ENCODE results near the gene ANKRD36B.
"Not testable (repeated sequence)": the region's sequence is repeated elsewhere in the genome, so short reads cannot be mapped to it uniquely, and the experiment has no call there.

ANKRD36B gene

DNA sequence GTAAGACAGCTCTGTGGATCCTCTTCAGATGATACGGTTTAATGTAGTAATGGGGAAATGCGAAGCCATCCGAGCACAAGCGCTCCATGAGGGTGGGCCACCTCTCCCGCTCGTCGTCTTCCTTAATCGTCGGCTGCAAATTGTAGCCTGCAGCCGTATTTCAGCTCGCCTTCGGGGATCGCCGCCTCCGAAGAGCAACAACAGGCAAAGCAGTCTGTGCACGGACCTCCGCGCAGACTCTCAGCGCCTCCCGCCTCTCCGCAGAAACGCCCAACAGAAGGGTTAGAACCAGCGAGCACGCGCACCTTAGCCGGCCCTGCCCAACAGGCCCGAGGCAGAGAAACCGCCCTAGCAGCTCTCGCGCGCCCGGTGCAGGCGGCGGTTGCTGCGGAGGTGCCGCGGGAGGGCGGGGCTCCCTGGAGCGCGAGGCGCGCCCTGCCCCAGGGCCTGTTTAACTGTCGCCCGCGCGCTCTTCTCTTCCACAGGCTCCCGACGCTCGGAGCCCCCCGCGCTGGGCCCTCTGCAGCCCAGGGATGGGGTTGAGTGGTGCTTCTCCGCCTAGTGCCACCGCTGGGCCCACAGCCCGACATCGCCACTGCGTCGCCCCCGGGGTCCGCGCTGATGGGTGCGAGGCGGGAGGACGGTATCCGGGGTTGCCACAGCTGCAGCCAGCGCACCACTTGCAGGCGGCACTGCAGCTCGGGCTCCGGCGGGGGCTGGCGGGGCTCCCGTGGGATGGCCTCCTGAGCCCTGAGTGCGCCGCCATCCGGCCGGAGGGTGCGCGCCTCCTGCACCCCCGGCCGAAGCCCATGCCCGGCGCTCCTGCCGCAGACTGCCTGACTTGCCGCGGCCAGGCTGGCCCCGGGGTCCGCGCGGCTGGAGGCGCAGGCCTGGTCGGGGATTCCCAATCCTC, at the start of gene ANKRD36B:
ANKRD36B (minus strand) TSS at position 280 of the 913 bp plus-strand sequence; CDS start at position 88, 192 bp downstream.
- FAIRE-seq = not testable (repeated sequence)

DNA sequence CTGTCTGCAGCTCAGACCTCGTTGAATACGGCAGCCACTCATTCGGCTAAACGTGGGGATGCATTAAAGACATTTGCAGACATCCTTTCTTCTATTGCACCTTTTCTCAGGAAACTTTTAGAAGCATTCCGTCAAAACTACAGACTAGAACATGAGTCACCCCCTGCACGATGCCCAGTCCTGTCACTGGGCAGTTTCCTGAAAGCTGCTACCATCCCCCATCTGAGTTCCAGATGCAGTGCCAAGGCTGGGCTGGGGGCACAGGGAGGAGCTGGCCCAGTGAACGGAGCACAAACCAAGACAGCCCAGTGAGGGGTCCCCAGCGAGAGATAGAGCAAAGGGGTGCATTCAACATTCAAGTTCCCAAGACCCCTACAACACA, 36.4 kb upstream of the ANKRD36B start:
- FAIRE-seq = not testable (repeated sequence)

DNA sequence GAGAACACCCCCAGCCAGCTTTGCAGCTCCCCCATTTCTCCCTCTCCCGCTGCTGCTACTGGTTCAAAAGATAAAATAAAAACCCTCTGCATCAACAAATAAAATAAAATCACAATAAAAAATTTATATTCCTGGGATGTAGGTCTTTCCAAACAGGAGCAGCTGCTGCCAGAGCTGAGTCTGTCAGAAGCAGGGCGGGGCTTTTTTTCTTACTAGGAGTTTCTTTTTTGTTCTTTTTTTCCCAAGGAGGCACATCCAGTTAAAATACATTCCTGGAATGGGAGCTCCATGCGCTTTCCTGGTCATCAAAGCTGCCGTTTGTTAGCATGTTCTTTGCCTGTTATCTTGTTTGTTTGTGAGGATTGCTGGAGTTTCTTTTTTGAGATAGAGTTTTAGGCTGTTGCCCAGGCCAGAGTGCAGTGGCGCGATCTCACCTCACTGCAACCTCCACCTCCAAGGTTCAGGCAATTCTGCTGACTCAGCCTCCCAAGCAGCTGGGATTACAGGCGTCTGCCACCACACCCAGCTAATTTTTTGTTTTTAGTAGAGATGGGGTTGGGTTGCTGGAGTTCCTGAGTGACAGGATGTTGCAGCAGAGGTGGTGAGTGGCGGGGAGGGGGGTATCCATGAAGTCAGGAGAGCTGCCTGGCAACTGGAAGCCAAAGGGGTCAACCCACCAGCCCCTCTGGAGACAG, 35.8 kb upstream of the ANKRD36B start:
- FAIRE-seq = peak; percentile 74

DNA sequence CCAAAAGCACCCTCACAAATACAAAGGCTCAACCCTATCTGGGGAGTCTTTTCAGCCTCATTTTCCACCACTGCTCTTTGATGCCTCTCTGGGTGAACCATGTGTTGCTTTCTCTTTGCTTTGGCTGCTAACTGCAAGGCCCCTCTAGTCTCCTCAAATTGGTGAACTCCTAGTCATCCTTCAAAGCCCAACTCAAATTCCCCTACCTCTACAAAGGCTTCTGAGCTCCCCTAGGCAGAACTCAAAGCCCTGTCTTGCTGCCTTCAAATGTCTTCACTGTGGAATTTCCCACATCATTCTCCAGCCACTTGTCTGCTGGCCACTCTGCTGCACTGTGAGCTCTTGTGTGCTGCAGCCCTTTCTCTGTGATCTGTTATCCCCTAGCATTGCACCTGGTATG, 33.3 kb upstream of the ANKRD36B start:
- FAIRE-seq = not testable (repeated sequence)

DNA sequence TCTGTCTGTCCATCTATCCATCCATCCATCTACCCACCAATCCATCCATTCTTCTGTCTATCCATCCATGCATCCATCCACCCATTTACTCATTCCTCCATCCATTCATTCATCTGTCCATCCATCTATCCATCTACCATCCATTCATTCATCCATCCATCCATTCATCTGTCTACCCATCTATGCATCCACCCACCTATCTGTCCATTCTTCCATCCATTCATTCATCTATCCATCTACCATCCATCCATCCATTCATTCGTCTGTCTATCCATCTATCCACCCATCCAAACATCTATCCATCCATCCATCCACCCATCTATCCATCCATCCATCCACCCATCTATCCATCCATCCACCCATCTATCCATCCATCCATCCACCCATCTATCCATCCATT, 30.8 kb upstream of the ANKRD36B start:
- FAIRE-seq = not testable (repeated sequence)

DNA sequence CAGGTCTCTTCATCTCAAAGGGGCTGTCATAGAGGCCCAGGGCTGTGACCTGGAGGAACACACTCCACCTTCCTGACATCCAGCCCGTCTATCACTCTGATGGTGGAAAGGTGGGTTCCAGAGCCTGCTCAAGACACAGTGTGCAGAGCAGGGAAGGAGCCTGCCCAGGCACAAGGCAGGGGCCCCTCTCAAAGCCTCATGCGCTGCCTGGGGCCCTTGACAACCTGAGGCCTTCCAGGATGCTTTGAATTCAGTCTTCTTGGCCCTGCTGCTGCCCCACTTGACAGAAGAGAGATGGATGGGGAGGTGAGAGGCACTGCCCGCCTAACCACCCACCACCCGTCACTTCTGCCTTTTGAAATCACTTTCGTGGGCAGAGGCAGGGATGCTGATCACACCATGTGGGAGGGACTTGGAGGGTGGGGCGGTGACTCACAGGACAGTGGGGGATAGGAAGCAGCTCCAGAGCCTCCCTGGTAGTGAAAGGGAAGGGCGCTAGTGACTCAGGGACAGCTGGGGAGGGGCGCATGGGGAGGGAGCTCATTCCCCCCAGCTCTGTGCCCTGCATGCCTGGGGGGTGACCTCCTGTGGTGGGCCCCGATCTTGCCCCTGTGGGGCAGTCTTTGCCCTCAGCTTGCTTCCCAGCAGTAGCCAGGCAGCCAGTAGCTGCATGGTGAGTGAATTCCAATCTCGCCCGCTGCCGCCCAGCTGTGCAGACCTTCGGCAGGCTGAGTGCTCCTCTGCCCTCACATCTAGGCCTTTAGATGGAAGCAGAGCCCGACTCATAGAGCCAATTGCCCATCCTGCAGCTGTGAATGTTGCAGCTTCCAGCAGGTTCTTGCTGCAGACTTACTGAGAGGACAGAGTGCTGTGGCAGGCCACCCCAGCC, 29.5 kb upstream of the ANKRD36B start:
- not testable (repeated sequence) for FAIRE-seq

DNA sequence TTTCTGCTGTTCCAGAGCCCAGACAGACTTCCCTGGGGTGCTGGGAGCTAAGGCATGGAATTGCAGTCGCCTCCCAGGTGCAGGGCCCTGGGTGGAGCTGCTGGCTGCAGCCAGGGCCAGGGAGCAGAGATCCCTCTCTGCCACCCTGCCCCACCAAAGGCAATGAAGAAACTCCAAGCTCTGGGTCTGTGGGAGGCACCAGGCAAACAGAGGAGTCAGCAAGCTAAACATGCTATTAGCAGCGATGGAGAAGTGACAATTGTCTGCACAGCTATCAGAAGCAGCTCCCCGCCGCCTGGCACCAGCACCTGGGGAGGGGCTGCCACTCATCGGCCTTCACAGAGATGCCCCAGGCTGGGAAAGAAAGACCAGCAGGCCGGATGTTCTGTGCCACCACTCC, 28.2 kb upstream of the ANKRD36B start:
- no peak for FAIRE-seq

DNA sequence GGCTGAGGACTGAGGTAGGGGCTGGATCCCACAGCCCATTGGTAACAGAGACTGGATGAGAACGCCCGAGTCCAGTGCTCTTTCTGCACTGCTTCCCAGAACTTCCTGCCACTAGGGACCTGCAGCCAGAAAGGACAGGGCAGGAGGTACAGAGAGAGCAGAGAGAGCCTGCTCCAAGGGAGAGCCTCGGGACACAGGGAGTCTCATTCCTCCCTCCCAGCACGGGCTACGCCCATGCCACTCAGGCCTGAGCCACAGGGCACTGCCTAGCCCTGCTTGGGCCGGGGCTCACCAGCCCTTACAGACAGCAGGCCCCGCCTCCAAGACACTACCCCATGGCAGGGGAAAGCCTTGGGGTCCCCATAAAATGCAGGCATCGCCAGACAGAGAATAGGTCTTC, 26.1 kb upstream of the ANKRD36B start:
- FAIRE-seq = not testable (repeated sequence)

DNA sequence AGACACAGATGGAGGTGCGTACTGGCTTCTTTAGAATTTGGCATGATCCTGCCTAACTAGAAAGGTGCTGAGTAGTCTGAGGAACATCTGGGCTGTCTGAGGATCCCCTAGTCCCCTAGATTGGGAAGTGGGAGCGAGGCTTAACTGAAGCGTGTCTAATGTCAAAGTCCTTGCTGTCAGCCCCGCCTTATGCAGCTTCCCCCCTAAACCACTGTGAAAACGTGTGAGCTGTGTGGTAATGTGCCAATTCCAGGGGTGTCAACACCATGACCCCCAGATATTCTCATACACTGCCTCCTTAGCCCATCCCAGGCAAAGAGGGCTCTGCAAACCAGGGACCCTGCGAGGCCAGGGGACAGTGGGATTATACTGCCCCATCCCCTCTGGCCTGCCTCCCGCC, 22.2 kb upstream of the ANKRD36B start:
- not testable (repeated sequence) for FAIRE-seq

DNA sequence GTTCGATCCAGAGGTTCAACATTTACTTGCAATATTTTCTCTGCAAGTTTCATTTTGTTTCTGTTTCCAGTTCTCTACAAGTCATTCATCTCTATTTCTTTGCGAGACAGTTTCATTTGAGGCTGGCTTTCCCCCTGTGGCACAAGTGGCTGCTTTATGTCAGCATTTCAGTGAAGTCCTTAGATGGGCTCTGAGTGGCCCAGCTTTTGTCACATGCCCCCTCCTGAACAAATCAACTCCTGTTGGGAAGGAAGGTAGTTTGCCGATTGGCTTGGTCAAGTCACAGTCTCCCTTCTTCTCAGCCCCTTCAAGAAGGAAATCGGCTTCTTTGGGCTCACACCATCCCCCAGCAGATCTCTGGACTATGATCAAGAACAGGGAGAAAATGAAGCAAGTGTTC, 19.1 kb upstream of the ANKRD36B start:
- not testable (repeated sequence) for FAIRE-seq

DNA sequence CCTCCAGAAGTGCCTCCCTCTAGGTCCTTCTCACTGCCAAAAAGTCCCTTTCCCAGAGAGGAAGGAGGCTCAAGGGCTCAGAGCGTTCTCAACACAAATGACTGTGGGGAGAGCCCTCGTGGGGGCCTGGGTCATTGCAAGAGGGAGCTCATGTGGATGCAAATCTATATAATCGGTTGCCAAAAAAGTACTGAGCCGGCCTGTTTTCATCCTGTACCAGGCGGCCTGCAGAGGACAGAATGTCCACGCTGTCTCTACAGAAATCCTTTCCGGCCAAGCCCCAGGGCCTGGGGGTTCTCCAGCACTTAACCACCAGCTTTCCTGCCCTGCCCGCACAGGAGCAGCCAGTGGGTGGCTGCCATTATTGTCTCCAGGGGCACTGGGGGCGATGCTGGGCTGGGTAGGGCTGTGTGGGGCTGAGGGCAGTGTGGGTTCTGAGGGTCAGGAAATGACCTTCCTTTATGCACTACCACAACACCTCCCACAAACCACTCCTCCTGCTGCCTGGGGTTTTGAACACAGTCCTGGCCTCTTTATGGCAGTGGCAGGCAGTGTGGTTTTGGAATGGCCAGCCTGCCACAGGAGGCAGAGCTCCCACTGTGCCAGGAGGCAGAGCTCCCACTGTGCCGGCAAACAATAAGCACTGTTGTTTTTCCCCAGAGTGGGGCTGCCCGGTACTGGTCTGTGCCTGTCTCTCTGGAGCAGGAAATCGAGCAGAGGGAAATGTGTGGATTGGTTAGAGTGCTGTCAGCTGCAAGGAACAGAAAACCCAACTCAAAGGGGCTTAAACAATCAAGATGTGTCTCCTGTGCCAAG, 16.1 kb upstream of the ANKRD36B start:
- not testable (repeated sequence) for FAIRE-seq

DNA sequence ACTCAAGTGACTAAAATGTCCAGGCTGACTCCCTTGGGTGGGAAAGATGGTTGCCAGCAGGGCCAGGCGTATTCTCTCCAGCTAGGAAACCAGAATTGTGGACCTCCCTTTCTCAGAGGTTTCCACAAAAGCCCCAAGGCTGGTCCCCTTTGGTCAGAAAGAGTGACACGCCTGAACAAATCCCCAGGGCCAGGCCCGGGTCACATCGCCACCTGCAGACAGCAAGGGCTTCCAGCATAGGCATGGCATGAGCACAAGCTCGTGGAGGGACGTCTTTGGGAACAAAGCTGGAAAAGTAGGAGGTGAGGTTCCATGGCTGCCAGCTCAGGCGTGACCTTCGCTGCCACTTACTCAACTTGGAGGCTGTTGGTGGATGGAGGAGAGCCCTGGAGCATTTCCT, 15.4 kb upstream of the ANKRD36B start:
- FAIRE-seq = not testable (repeated sequence)

DNA sequence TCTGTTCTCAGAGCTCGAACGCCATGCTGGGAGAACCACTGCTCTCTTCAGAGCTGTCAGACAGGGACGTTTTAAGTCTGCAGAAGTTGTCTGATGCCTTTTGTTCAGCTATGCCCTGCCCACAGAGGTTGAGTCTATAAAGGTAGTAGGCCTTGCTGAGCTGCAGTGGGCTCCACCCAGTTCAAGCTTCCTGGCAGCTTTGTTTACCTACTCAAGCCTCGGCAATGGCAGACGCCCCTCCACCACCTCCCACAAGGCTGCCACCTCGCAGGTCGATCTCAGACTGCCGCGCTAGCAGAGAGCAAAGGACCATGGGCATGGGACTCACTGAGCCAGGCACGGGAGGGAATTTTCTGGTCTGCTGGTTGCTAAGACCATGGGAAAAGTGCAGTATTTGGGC, 11.9 kb upstream of the ANKRD36B start:
- FAIRE-seq = not testable (repeated sequence)

DNA sequence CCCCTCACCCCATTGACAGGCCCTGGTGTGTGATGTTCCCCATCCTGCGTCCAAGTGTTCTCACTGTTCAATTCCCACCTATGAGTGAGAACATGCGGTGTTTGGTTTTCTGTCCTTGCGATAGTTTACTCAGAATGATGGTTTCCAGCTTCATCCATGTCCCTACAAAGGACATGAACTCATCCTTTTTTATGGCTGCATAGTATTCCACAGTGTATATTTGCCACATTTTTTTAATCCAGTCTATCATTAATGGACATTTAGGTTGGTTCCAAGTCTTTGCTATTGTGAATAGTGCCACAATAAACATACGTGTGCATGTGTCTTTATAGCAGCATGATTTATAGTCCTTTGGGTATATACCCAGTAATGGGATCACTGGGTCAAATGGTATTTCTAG, 6.5 kb upstream of the ANKRD36B start:
- not testable (repeated sequence) for FAIRE-seq

DNA sequence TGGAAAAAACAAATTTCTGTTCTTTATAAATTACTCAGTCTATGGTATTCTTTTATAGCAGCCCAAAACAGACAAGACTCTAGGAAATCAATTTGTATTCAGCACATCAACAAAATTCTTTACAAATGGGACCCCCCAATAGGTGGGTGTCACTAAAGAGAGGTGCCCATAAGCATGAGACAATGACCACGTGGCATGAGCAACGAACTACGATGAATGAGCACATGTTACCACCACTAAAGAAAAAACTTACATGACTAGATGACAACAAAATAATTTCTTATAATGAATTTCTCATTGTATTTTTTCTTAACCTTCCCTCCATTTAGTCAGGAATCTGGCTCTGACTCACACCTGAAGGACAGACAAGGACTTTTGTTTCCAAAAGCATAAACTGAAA, 3.8 kb upstream of the ANKRD36B start:
- not testable (repeated sequence) for FAIRE-seq

DNA sequence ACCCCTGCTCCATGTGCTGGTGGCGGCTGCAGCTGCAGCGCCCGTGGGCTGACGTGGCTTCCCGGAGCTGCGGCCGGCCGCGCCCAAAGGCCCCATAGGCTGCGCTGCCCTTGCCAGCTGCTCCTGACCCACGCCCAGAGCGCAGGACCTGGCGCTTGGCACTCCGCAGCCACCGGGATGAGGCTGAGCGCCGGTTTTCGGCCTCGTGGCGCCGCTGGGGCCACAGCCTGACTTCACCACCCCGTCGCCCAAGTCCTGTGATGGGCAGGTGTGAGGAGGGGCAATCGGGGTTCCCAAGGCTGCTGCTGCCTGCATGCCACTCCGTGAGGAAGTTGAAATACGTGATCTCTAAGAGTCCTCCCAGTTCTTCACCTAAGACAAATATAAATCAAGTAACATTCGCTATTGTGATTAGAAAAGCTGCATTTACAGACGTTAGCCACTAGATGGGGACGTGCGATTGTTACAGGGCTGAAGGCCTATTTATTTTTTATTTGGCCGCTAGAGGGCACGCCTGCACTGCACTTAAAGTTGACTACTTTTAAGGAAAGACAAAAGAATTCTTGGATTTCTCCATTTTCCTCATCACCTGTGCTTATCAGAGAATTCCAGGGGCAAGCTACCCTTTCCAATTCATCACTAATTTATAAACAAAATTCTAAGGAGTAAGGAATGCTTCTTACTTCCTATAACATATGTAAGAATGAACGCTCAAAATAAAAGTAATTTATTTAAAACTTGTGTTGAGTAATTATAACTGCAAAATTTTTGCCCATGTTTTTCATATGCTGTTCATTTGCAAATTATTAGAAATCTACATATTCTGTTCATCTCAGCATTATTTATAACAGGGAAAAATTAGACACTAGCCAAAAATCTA, 1.1 kb upstream of the ANKRD36B start:
- peak; percentile 85 for FAIRE-seq

DNA sequence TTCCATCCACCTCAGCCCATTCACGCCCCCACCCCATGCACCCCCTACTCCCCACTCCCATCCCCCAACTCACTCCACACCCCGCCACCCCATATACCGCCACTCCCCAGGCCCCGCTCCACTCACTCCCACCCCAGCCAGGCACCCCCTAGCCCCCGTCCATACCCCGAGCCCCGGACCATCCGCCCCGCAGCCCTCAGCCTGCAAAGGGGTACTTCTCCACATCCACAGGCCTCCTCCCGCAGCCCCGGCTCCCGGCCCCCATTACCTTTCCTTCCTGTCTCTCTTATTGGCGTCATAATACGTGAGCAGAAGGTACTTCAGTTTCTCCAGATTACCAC, 450 bp downstream of the ANKRD36B start:
- not testable (repeated sequence) for FAIRE-seq

DNA sequence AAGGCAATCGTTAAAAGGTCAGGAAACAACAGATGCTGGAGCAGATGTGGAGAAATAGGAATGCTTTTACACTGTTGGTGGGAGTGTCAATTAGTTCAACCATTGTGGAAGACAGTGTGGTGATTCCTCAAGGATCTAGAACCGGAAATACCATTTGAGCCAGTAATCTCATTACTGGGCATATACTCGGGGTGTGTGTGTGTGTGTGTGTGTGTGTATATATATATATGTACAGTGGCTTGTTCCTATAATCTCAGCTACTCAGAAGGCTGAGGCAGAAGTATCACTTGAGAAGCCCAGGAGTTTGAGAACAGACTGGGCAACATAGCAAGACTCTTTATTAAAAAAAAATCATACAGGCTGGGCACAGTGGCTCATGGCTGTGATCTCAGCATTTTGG, 24.0 kb downstream of the ANKRD36B start:
- FAIRE-seq = not testable (repeated sequence)

DNA sequence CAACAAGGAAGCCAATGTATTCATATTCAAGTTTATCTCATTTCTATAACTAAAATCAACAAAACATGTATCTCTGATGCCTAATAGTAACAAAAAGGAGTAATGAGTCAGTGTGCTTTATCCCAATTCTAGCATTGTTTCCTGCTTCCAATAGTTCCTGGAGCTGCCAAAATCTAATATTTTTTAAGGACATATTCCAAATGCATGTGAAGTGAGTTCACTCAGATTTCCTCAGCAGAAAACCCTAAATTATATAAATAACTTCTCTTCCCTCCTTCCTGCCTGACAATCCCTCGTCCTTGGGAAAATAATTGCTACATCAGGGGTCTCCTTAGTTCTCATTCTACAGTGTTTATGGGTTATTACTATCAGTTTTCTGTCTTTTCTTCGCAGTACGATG, 37.3 kb downstream of the ANKRD36B start:
- not testable (repeated sequence) for FAIRE-seq

DNA sequence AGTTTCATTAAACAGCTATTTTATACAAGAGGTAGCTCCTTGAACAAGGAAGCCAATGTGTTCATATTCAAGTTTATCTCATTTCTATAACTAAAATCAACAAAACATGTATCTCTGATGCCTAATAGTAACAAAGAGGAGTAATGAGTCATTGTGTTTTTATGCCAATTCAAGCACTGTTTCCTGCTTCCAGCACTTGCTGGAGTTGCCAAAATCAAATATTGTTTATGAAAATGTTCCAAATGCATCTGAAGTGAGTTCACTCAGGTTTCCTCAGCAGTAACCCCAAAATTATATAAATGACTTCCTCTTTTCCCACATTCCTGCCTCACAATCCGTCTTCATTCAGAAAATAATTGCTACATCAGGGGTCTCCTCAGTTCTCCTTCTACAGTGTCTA, 39.2 kb downstream of the ANKRD36B start:
- not testable (repeated sequence) for FAIRE-seq

DNA sequence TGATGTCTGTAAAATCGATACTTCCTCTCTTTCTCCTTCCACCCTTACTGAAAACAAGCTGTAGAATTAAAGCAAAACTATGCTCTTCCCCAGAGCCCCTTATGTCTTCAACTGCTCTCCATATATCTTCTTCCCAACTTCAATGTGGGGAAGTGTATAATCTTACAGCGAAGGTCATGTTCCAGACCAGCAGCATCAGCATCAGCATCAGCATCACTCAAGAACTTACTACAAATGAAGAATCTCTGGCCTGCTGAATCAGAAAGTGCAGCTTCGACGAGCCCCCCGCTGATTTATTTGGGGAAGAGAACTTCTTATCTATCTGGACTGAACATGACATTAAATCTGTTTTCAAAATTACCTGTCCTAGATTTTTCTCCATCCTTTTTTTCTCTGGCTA, 40.6 kb downstream of the ANKRD36B start:
- FAIRE-seq = not testable (repeated sequence)

Data from endometrium (tissue), 2 donors.